GM21723 (cell line): ENCODE measurements around the gene ACAP2.
"Not testable (repeated sequence)": the region's sequence is repeated elsewhere in the genome, so short reads cannot be mapped to it uniquely, and the experiment has no call there.

ENCODE experiments used
- ATAC-seq: cut with Tn5 transposase; IDR thresholded peaks from one replicate; pipeline ENCODE4 v1.9.1; 2021; ENCODE audit warnings: mild to moderate bottlenecking, moderate library complexity; ENCODE audit not compliant: unreplicated experiment

Gene ACAP2

DNA sequence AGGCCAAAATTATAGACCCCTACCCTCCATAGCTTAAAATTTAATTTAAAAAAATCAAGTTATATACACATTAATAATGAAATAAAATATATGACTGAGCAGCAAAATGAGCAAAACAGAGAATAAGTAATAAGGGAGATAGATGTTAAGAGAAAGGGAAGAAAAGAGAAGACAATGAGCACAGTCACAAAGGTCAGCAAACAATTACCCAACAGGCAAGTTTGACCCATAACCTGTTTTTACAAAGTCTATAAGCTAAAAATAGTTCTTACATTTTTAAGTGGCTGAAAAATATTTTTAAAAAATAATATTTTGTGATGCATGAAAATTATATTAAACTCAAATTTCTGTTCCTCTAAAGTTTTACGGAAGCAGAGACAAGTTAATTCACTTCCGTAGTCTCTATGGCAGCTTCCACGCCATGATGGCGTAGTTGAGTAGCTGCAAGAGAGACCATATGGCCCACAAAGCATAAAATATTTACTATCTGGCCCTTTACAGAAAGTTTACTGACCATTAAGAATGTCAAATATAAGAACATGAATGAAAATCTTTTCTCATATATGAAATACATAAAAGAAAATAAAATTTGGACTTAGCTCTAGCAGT is 47.5 kb downstream of the ACAP2 start:
- ATAC-seq: no peak

GRCh38 chr3:195394700-195395099 is 48.1 kb downstream of the ACAP2 start:
- no peak for ATAC-seq

DNA sequence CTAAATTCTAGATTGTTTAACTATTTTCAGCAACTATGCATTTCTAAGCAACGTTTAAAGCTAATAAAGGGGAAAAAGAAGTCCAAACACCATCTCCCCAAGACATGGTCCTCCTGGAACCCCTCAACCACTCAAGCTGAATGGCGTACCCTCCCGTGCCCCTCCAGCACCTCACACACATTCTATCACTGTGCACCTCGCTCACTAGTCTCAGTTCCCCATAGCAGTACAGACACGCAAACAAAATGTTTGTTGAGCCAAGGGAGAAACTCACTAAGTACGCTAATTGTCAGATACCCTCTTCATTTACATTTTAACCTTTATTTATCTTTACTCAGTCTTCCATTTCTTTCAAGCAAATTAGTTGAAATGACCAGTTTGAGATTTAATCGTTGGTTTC is 48.8 kb downstream of the ACAP2 start:
- ATAC-seq: peak; percentile 78

- ATAC-seq: no peak
Measured at GRCh38 chr3:195388380-195388779, 54.4 kb downstream of the ACAP2 start.

DNA sequence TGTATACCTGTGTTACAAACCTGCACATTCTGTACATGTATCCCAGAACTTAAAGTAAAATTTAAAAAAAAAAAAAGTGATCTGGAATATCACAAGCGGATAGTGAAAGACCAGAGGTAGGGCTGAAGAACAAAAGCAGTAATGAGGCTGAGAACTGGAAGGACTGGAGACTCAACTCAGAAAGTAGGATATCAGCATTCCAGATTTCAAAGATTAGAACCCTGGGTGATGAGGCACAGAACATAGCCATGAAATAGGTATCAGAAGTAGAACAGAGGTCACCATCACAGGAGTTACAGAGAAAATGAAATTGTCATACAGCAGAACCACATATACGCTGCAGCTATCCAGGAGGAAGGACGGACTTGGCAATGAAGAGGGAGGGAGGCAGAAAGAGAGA is 56.1 kb downstream of the ACAP2 start:
- no peak for ATAC-seq

GRCh38 chr3:195385526-195385925 is 57.3 kb downstream of the ACAP2 start:
- no peak for ATAC-seq

GRCh38 chr3:195384952-195385351 is 57.9 kb downstream of the ACAP2 start:
- no peak for ATAC-seq

DNA sequence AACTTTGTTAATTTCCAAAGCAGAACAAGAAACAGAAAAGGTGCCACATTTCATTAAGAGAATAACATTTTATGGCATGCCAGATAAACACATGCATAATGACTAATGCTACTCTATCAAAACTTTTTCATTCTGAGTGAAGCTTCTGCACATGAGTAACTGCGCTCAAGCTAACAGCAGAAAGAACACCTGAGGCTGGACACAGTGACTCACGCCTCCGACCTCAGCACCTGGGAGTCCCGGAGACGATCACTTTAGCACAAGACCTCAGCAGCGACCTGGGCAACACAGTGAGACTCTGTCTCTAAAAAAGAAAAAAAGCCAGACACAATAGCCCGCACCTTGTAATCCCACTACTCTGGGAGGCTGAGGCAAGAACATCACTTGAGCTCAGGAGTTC is 70.6 kb downstream of the ACAP2 start:
- ATAC-seq: no peak

DNA sequence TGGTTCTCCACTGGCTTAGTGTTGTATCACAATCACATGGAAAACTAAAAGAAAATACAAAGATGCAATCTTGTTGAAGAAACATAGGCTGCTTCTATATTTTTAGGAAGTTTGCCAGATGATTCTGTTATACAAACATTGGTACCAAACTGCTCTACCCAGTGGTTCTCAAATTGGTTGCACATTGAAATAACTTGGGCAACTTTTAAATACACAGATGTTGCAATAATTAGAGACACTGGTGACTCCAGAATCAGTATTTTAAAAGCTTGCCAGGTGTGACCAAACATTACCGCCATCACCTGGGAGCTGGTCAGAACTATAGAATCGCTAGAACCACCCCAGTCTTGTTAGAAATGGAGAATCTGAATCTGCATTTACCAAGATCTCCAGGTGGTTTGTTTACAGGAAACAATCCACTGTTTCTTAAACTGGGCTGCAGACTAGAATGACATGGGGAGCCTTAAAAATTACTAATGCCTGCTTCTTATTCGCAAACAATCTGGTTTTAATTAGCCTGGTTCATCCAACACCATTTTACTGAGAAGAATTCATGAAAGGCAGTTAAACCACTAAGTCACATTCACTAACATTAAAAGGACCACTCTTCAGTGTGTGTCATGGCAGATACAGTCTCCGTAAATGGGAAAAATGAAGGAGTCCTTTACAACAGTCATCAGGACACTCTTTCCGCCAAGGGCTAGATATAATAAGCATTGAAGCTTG is 76.5 kb downstream of the ACAP2 start:
- ATAC-seq: no peak

DNA sequence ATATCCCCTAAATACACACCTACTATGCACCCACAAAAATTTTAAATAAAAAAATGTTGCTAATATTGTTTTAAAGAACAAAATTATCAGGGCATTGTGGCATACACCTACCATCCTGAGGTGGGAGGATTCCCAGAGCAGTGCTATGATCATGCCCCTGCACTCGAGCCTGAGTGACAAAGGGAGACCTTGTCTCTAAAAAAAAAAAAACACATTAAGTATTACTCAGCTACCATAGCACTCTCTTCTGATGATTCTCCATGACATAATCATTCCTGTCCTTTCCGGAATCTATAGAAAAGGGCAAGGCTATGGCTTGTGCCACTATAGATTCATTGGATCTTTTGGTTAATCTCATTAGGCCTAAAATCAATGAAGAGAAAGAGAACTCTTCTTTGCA is 77.4 kb downstream of the ACAP2 start:
- ATAC-seq: no peak

GRCh38 chr3:195357797-195358196 is 85.0 kb downstream of the ACAP2 start:
- ATAC-seq: not testable (repeated sequence)

DNA sequence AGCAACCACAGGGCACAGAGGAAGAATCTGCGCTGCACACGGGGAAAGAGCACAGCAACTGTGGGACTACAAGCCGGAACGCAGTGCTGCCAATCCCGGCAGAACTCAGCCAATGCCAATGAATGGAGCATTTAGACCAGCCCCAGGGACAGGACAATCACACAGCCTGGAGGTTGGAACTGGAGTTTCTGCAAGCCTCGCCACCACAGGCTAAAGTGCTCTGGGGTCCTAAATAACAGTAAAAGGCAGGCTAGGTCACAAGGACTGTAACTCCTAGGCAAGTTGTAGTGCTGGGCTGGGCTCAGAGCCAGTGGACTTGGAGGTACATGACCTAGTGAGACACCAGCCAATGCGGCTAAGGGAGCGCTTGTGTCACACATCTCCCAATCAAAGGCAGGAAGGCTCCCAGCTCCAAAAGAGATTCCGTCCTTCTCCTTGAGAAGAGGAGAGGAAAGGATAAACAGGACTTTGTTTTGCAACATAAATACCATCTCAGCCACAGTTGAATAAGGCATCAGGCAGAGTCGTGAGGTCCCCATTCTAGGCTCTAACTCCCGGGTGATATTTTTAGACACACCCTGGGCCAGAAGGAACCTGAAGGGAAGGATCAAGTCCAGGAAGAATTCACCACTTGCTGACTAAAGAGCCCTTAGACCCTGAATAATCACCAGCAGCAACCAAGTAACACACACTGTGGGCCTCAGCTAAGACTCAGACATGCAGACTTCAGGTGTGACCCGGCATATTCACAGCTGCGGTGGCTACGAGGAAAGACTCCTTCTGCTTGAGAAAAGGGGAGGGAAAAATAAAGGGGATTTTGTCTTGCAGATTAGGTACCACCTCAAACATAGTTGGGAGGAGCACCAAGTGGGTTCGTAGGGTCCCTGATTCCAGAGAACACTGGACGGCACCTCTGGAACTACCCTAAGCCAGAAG is 86.4 kb downstream of the ACAP2 start:
- ATAC-seq: no peak

- not testable (repeated sequence) for ATAC-seq
Measured at GRCh38 chr3:195354009-195354408, 88.8 kb downstream of the ACAP2 start.

GRCh38 chr3:195352895-195353488 is 89.8 kb downstream of the ACAP2 start:
- no peak for ATAC-seq

- no peak for ATAC-seq
Measured at GRCh38 chr3:195348426-195349115, 94.2 kb downstream of the ACAP2 start.

DNA sequence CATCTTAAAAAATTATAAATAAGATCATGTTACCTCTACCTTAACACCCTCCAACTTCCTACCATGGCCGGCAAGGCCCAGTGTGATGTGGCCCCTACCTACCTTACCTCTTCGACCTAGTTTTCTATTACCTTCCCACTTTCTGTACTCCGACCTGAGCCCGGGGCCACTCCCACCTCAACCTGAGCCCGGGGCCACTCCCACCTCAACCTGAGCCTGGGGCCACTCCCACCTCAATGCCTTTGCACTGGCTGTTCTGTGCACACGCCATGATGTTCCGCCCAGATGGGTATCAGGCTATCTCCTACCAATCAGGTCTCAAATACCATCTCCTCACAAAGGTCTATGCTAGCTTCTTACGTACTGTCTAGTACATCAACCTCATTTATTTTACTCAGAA is 105.1 kb downstream of the ACAP2 start:
- no peak for ATAC-seq

DNA sequence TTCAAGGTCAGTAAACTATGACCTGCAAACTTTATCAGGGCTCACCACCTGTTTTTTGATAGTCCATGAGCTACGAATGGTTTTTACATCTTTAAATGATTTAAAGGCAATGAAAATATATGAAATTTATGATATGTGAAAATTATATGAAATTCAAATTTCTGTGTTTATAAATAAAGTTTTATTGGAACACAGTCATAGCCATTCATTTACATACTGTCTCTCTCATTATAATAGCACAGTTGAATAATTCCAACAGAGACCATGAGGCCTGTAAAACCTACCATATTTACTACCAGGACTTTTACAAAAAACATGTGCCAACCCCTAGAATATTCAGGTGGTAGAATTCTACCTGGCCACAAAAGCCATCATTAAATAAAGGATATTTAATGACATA is 107.9 kb downstream of the ACAP2 start:
- no peak for ATAC-seq

GRCh38 chr3:195319060-195319459 is 123.8 kb downstream of the ACAP2 start:
- no peak for ATAC-seq

GRCh38 chr3:195312714-195313113 is 130.1 kb downstream of the ACAP2 start:
- ATAC-seq: no peak

- no peak for ATAC-seq
Measured at GRCh38 chr3:195307711-195308110, 135.1 kb downstream of the ACAP2 start.

DNA sequence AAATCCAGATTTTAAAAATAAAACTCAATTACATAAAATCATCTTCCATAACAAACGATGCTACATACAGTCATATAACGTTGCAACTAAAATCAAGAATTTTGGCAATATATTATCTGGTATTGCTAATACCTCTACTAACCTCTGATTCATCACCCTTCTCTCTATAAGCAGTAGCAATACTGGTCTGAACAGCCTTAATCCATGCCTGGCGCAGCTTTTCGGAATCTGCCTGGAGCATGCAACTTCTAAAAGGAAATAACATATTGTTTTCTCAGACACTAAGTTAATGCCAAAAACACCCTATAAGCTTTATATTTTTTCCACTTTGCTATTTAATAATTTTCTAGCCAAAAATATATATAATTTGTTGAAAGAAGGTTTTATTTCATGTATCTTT is 136.5 kb downstream of the ACAP2 start:
- ATAC-seq: no peak
